Endothelial cell of umbilical vein (primary cell): Measurements from ENCODE around the gene LAMTOR4. TPM values are rescaled to one million over a fixed set of nuclear protein-coding genes. Genes with fewer than 3 reads are reported as not detected.
A peak's percentile ranks its signal among the peaks of the same experiment; 100 is the strongest.

ENCODE experiments used
- BruUV-seq: library from RNA; stranded (reverse); fragments of 400-500 nt; replicated peaks from 2 replicates; lab custom pipeline; 2021; lab: Mats Ljungman, UMichigan
- CTCF ChIA-PET: fragments of 300-600, 350-600 bp; sonication (Branson Sonifier 250); formaldehyde crosslinking; loops from one replicate; lab custom pipeline; 2021; ENCODE audit warnings: antibody characterized with exemption, inconsistent platforms; lab: Charles Lee
- POLR2A ChIA-PET: fragments of 300-600, 350-600 bp; sonication (Branson Sonifier 250); formaldehyde crosslinking; loops from one replicate; lab custom pipeline; 2021; ENCODE audit warnings: antibody characterized with exemption, inconsistent platforms; lab: Charles Lee
- DNase-seq: peaks from one replicate; pipeline ENCODE4 v3.0.0-alpha.2; 2011; ENCODE audit warnings: low read depth, low spot score
- FAIRE-seq: peaks from 2 replicates; lab custom pipeline; 2011; peaks lifted over from hg19 to GRCh38; lab: Jason Lieb, UNC
- H2AFZ ChIP-seq: 2 replicates; pipeline ENCODE4 v1.6.0; 2012; ENCODE audit warnings: low read depth, low read length, control low read depth, inconsistent platforms
- H3K27ac ChIP-seq: 2 replicates; pipeline ENCODE4 v1.5.1; 2011; ENCODE audit warnings: low read depth, mild to moderate bottlenecking, control low read depth, low read length, moderate library complexity; ENCODE audit not compliant: insufficient read depth
- H3K27me3 ChIP-seq, 2 experiments: 2 replicates each; pipeline versions ENCODE4 v1.6.0 to v1.6.1; 2011; ENCODE audit warnings: low read length in 2 of 2, mixed read lengths in 1 of 2; ENCODE audit not compliant: control insufficient read depth in 2 of 2, insufficient read depth in 2 of 2
- H3K36me3 ChIP-seq, 2 experiments: 2 replicates in 1 of 2; 3 replicates in 1 of 2; pipeline ENCODE4 v1.5.1; 2011; ENCODE audit warnings: low read length in 2 of 2, mild to moderate bottlenecking in 1 of 2, moderate library complexity in 1 of 2; ENCODE audit not compliant: control insufficient read depth in 2 of 2, insufficient read depth in 2 of 2; ENCODE audit errors: extremely low read depth in 1 of 2
- H3K4me1 ChIP-seq: 3 replicates; pipeline ENCODE4 v1.5.1; 2011; ENCODE audit warnings: mild to moderate bottlenecking, low read length; ENCODE audit not compliant: control insufficient read depth, insufficient read depth; ENCODE audit errors: extremely low read depth
- H3K4me2 ChIP-seq: 2 replicates; pipeline ENCODE4 v1.6.1; 2011; ENCODE audit warnings: low read length, control low read depth, mixed read lengths; ENCODE audit not compliant: insufficient read depth
- H3K4me3 ChIP-seq, 3 experiments: fragments of 200-600 bp in 1 of 3; sonication (generic), shearing (Covaris generic) in 1 of 3; replicated peaks in 1 of 3; 2 replicates each; pipeline ENCODE4 v1.5.1; 2011 to 2016; ENCODE audit warnings: control low read depth in 3 of 3, low read length in 3 of 3, mild to moderate bottlenecking in 2 of 3, inconsistent platforms in 1 of 3, low read depth in 1 of 3, moderate library complexity in 1 of 3; ENCODE audit not compliant: insufficient read depth in 1 of 3
- H3K79me2 ChIP-seq: 2 replicates; pipeline ENCODE4 v1.6.0; 2012; ENCODE audit warnings: low read length, inconsistent platforms; ENCODE audit not compliant: control insufficient read depth, insufficient read depth
- H3K9ac ChIP-seq: replicated peaks from 2 replicates; pipeline ENCODE3; 2011; ENCODE audit warnings: low read length, control low read depth; ENCODE audit not compliant: insufficient read depth; ENCODE audit errors: extremely low read depth
- H3K9me1 ChIP-seq: replicated peaks from 3 replicates; pipeline ENCODE4 v1.6.0; 2011; ENCODE audit warnings: mild to moderate bottlenecking, low read length; ENCODE audit not compliant: control insufficient read depth, insufficient read depth; ENCODE audit errors: extremely low read depth
- H3K9me3 ChIP-seq: replicated peaks from 2 replicates; pipeline ENCODE4 v1.5.1; 2012; ENCODE audit warnings: low read length, inconsistent platforms; ENCODE audit not compliant: control insufficient read depth, insufficient read depth
- H4K20me1 ChIP-seq: replicated peaks from 2 replicates; pipeline ENCODE3; 2011; ENCODE audit warnings: mild to moderate bottlenecking, low read length; ENCODE audit not compliant: control insufficient read depth, insufficient read depth; ENCODE audit errors: extremely low read depth
- EZH2 ChIP-seq: IDR thresholded peaks from 2 replicates; pipeline ENCODE4 v1.6.1; 2012; ENCODE audit warnings: borderline replicate concordance, low read depth, mild to moderate bottlenecking, moderate library complexity, low read length, inconsistent platforms; ENCODE audit not compliant: severe bottlenecking
- FOS ChIP-seq: IDR thresholded peaks from 2 replicates; pipeline ENCODE4 v1.6.1; 2011; ENCODE audit warnings: mild to moderate bottlenecking, low read length, moderate library complexity, borderline replicate concordance; ENCODE audit not compliant: insufficient read depth
- GATA2 ChIP-seq: IDR thresholded peaks from 2 replicates; pipeline ENCODE4 v1.7.0; 2011; ENCODE audit warnings: low read depth, mild to moderate bottlenecking, moderate library complexity, mixed read lengths, low read length; ENCODE audit not compliant: insufficient read length, insufficient read depth
- JUN ChIP-seq: IDR thresholded peaks from 2 replicates; pipeline ENCODE4 v1.6.1; 2011; ENCODE audit warnings: borderline replicate concordance, low read depth; ENCODE audit not compliant: insufficient read length, insufficient read depth
- MYC ChIP-seq: IDR thresholded peaks from one replicate; pipeline ENCODE4 v1.6.1; 2011; ENCODE audit warnings: mild to moderate bottlenecking, low read depth, low read length
- POLR2A ChIP-seq: IDR thresholded peaks from 2 replicates; pipeline ENCODE4 v1.6.1; 2012; ENCODE audit warnings: low read depth, mild to moderate bottlenecking, control low read depth, low read length
- POLR2AphosphoS5 ChIP-seq: IDR thresholded peaks from 2 replicates; pipeline ENCODE4 v1.6.1; 2012; ENCODE audit warnings: low read depth, mild to moderate bottlenecking, control low read depth, low read length, moderate library complexity; ENCODE audit not compliant: insufficient read depth
- dilution Hi-C: fragments of 300-500 bp; cut with MboI; formaldehyde crosslinking; loops from one replicate; pipeline ENCODE4 v1.15.0; 2019; ENCODE audit warnings: low sequenced_read_pairs; ENCODE audit not compliant: extremely low pct_ligation_motif_present
- intact Hi-C: fragments of 100-400 bp; cut with micrococcal nuclease; formaldehyde crosslinking; loops from one replicate; pipeline ENCODE4 v1.10.0; 2022
- polyA plus RNA-seq, 4 experiments: library from polyadenylated mRNA; depleted of rRNA in 3 of 4; stranded (reverse) in 3 of 4; unstranded in 1 of 4; fragments of >200 nt; gene quantifications; 2 replicates each; pipeline versions ENCODE4 v1.2.1 to v1.2.3, GENCODE V29; 2011 to 2012; ENCODE audit warnings: missing spikeins in 1 of 4
- total RNA-seq: library from RNA; stranded (reverse); gene quantifications from 2 replicates; pipeline ENCODE4 v1.2.3, GENCODE V29; 2021
- TF ChIP-seq, protein P1 (sequence below), 2 donors: IDR thresholded peaks; 1 replicate in 1 of 2; 2 replicates in 1 of 2; pipeline ENCODE4 v1.5.1; 2011; ENCODE audit warnings: low read length in 2 of 2, mild to moderate bottlenecking in 2 of 2, moderate library complexity in 2 of 2, control low read depth in 1 of 2, inconsistent platforms in 1 of 2, low read depth in 1 of 2; ENCODE audit not compliant: insufficient read depth in 1 of 2; ENCODE audit errors: extremely low read depth in 1 of 2
- TF ChIP-seq, protein P2 (sequence below): IDR thresholded peaks from 2 replicates; pipeline ENCODE4 v1.6.1; 2011; ENCODE audit not compliant: insufficient read depth, insufficient read length

The LAMTOR4 gene
- total and polyA plus RNA-seq, 2 donors (not counting 3 experiments of a cell fraction or from before 2014, with no cell fraction given): 139 to 520 TPM

DNA sequence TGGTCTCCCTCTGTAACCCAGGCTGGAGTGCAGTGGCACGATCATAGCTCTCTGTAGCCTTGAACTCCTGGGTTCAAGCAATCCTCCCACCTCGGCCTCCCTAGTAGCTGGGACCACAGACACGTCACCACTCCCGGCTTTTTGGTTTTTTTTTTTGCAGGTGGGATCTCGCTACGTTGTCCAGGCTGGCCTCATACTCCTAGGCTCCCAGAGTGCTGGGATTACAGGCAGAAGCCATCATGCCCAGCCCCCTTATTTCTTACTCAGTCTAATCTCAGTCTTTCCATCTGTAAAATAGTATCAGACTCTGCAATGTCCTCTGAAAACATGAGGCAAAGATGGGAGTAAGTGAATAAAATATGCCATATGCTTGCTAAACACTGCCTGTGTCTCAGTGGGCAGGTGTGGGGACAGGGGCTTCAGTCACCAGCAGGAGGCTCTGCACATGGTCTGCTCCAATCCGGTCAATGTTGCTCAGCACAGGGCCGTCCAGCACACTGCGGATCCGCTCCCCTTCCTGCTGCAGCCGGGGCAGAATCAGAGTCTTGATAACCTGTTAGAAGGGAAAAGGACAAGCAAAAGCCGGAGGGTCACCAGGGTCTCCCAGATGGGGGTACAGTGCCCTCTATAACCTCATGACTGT lies 39.1 kb upstream of the LAMTOR4 start:
- Histone ChIP-seq H2AFZ (no peak overlapping the region), H3K79me2 (no peaks in the 10 kb centered on the region), H3K36me3 (peaks cover 12 to 50% of the 10 kb centered on the region in 2 experiments), H3K4me1 (no peaks in the 10 kb centered on the region), H3K27ac (no peak overlapping the region), H3K4me3 (no peak overlapping the region), H3K9ac (no peak overlapping the region), H3K9me3 (no peaks in the 10 kb centered on the region), H4K20me1 (no peaks in the 10 kb centered on the region), H3K4me2 (no peak overlapping the region), H3K27me3 (no peaks in the 10 kb centered on the region), H3K9me1 (no peaks in the 10 kb centered on the region)
- FAIRE-seq (no peak), DNase-seq (no peak)
- no TSS peak for BruUV-seq
- CTCF ChIA-PET: interaction anchor here (1.1 kb wide), 1 partner anchor 8 kb away, joined by 4 read pairs; the partner anchor contains the start of genes AP4M1 and MCM7
- dilution Hi-C loops (no loop called here), intact Hi-C loops (loop anchor here (10.0 kb wide), 1 partner anchor 1015 kb away; the partner anchor contains the start of gene SERPINE1)
- POLR2A ChIA-PET: no interaction called here
- no peak for TF ChIP-seq POLR2AphosphoS5
- TF ChIP-seq, protein P1, sequence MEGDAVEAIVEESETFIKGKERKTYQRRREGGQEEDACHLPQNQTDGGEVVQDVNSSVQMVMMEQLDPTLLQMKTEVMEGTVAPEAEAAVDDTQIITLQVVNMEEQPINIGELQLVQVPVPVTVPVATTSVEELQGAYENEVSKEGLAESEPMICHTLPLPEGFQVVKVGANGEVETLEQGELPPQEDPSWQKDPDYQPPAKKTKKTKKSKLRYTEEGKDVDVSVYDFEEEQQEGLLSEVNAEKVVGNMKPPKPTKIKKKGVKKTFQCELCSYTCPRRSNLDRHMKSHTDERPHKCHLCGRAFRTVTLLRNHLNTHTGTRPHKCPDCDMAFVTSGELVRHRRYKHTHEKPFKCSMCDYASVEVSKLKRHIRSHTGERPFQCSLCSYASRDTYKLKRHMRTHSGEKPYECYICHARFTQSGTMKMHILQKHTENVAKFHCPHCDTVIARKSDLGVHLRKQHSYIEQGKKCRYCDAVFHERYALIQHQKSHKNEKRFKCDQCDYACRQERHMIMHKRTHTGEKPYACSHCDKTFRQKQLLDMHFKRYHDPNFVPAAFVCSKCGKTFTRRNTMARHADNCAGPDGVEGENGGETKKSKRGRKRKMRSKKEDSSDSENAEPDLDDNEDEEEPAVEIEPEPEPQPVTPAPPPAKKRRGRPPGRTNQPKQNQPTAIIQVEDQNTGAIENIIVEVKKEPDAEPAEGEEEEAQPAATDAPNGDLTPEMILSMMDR (IDR thresholded peaks at IDR 0.05; ENCODE audit: extremely low read depth in 1 of 2, insufficient read depth in 1 of 2, low read depth in 1 of 2, low read length in 2 of 2): peak in 1 of 2 donors; percentile 17
- TF ChIP-seq FOS: no peak

DNA sequence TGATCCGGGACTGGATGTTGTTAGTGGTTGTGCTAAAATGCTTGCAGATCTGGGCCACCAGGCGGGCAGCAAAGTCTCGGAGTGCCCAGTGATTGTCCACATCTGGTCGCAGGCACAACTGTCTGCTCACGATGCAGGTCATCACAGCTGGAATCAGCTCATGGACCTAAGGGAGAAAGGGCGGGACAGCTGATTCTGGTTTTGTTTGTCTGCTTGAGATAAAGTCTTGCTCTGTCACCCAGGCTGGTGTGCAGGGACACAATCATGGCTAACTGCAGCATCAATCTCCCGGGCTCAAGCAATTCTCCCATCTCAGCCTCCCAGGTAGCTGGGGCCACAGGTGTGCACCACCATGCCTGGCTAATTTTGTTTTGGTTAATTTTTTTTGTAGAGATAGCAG lies 37.6 kb upstream of the LAMTOR4 start:
- dilution Hi-C loops (no loop called here), intact Hi-C loops (no loop called here)
- Histone ChIP-seq H3K9me1 (no peaks in the 10 kb centered on the region), H2AFZ (no peak overlapping the region), H4K20me1 (no peaks in the 10 kb centered on the region), H3K4me1 (no peaks in the 10 kb centered on the region), H3K4me2 (no peak overlapping the region), H3K9ac (no peak overlapping the region), H3K79me2 (no peaks in the 10 kb centered on the region), H3K4me3 (no peak overlapping the region), H3K27ac (no peak overlapping the region), H3K27me3 (no peaks in the 10 kb centered on the region), H3K36me3 (peaks cover 12 to 41% of the 10 kb centered on the region in 2 experiments), H3K9me3 (no peaks in the 10 kb centered on the region)
- CTCF ChIA-PET: no interaction called here
- BruUV-seq: no TSS peak
- DNase-seq (no peak), FAIRE-seq (no peak)
- POLR2A ChIA-PET: no interaction called here
- TF ChIP-seq POLR2AphosphoS5 (no peak), JUN (no peak), FOS (no peak), MYC (no peak), POLR2A (no peak), GATA2 (no peak), EZH2 (no peak)
- TF ChIP-seq, protein P1 (IDR thresholded peaks at IDR 0.05; ENCODE audit: extremely low read depth in 1 of 2, insufficient read depth in 1 of 2, low read depth in 1 of 2, low read length in 2 of 2): no peak
- TF ChIP-seq, protein P2, sequence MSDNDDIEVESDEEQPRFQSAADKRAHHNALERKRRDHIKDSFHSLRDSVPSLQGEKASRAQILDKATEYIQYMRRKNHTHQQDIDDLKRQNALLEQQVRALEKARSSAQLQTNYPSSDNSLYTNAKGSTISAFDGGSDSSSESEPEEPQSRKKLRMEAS: no peak
